GM12878 (cell line): ENCODE measurements around the gene MYO1C. TPM values are rescaled to one million over a fixed set of nuclear protein-coding genes. Genes with fewer than 3 reads are reported as not detected.
A peak's percentile ranks its signal among the peaks of the same experiment; 100 is the strongest.

ENCODE experiments used
- ATAC-seq: fragments of 200-7000 bp; cut with Tn5 transposase; 3 replicates; pipeline ENCODE4 v1.9.1; 2020; ENCODE audit warnings: mild to moderate bottlenecking, moderate library complexity
- BruUV-seq: library from RNA; stranded (reverse); fragments of 400-500 nt; replicated peaks from 2 replicates; lab custom pipeline; 2021; lab: Mats Ljungman, UMichigan
- CTCF ChIA-PET: fragments of 300-600 bp; sonication (Branson Sonifier 250); formaldehyde crosslinking; extraction: SDS; loops from one replicate; lab custom pipeline; 2021; ENCODE audit warnings: inconsistent platforms; lab: Yijun Ruan, JAX
- POLR2A ChIA-PET: fragments of 350-600 bp; formaldehyde crosslinking; extraction: SDS; loops from one replicate; lab custom pipeline; 2021; ENCODE audit warnings: inconsistent platforms; lab: Charles Lee
- RAD21 ChIA-PET: fragments of 300-600 bp; sonication (Branson Sonifier 250); formaldehyde crosslinking; loops from one replicate; lab custom pipeline; 2023; ENCODE audit warnings: antibody characterized with exemption; ENCODE audit not compliant: unreplicated experiment; lab: Charles Lee
- SMC1A ChIA-PET: fragments of 300-600 bp; sonication (Branson Sonifier 250); formaldehyde crosslinking; loops from one replicate; lab custom pipeline; 2023; ENCODE audit not compliant: unreplicated experiment, uncharacterized antibody; lab: Charles Lee
- DNase-seq: peaks from one replicate; pipeline ENCODE4 v3.0.0-alpha.2; 2011; ENCODE audit warnings: low read depth, low spot score
- FAIRE-seq: peaks from 3 replicates; lab custom pipeline; 2011; peaks lifted over from hg19 to GRCh38; lab: Jason Lieb, UNC
- H2AFZ ChIP-seq: 2 replicates; pipeline ENCODE4 v1.6.0; 2011; ENCODE audit warnings: low read depth, low read length, control low read depth; ENCODE audit not compliant: control insufficient read depth
- H3K27ac ChIP-seq: 2 replicates; pipeline ENCODE4 v1.5.1; 2011; ENCODE audit warnings: control low read depth; ENCODE audit not compliant: control insufficient read depth, insufficient read depth
- H3K27me3 ChIP-seq, 2 experiments: replicated peaks in 1 of 2; 2 replicates each; pipeline versions ENCODE4 v1.6.0 to v1.6.1; 2011; ENCODE audit warnings: low read length in 1 of 2; ENCODE audit not compliant: control insufficient read depth in 2 of 2, insufficient read depth in 2 of 2
- H3K36me3 ChIP-seq, 2 experiments: 2 replicates each; pipeline ENCODE4 v1.5.1; 2011; ENCODE audit warnings: low read length in 1 of 2; ENCODE audit not compliant: control insufficient read depth in 2 of 2, insufficient read depth in 2 of 2
- H3K4me1 ChIP-seq: 2 replicates; pipeline ENCODE4 v1.6.1; 2011; ENCODE audit warnings: mild to moderate bottlenecking, low read length, moderate library complexity, mixed read lengths; ENCODE audit not compliant: control insufficient read depth, insufficient read depth
- H3K4me2 ChIP-seq: 2 replicates; pipeline ENCODE4 v1.6.0; 2011; ENCODE audit warnings: control low read depth; ENCODE audit not compliant: control insufficient read depth, insufficient read depth
- H3K4me3 ChIP-seq: fragments of 200-600 bp; sonication (generic); 2 replicates; pipeline ENCODE4 v1.5.1; 2016
- H3K79me2 ChIP-seq: 2 replicates; pipeline ENCODE4 v1.6.0; 2011; ENCODE audit warnings: low read length; ENCODE audit not compliant: control insufficient read depth, insufficient read depth
- H3K9ac ChIP-seq: 2 replicates; pipeline ENCODE4 v1.8.0; 2011; ENCODE audit warnings: low read length, control low read depth, mixed read lengths; ENCODE audit not compliant: control insufficient read depth, insufficient read depth
- H3K9me3 ChIP-seq: replicated peaks from 3 replicates; pipeline ENCODE4 v1.5.1; 2011; ENCODE audit warnings: mild to moderate bottlenecking, low read length; ENCODE audit not compliant: control insufficient read depth, insufficient read depth
- H4K20me1 ChIP-seq: 2 replicates; pipeline ENCODE4 v1.6.0; 2011; ENCODE audit not compliant: control insufficient read depth, insufficient read depth
- FOXM1 ChIP-seq: IDR thresholded peaks from 2 replicates; pipeline ENCODE4 v1.6.1; 2012; ENCODE audit warnings: low read depth, mild to moderate bottlenecking, inconsistent platforms, low read length, moderate library complexity
- MYB ChIP-seq: fragments of 150-350 bp; IDR thresholded peaks from 2 replicates; pipeline ENCODE4 v1.6.1; 2014; ENCODE audit warnings: mild to moderate bottlenecking, low read depth, low read length, borderline replicate concordance
- POLR2A ChIP-seq: IDR thresholded peaks from 2 replicates; pipeline ENCODE4 v1.6.1; 2011; ENCODE audit warnings: low read depth, mild to moderate bottlenecking, low read length
- STAT1 ChIP-seq: fragments of 450-650 bp; conservative IDR thresholded peaks from 2 replicates; pipeline ENCODE4 v1.6.1; 2014; ENCODE audit warnings: antibody characterized with exemption, mild to moderate bottlenecking
- TCF3 ChIP-seq: IDR thresholded peaks from 2 replicates; pipeline ENCODE4 v1.6.1; 2012; ENCODE audit warnings: low read depth, mild to moderate bottlenecking, low read length, borderline replicate concordance; ENCODE audit not compliant: insufficient read depth
- WGBS: methylation state at CpG from one replicate; pipeline ENCODE4 v1.1.6; 2016; ENCODE audit warnings: low lambda C conversion rate; ENCODE audit not compliant: insufficient replicate concordance, insufficient coverage; ENCODE audit errors: missing lambda C conversion rate; 5-methylcytosine and 5-hydroxymethylcytosine counted together
- in situ Hi-C: fragments of 300-500 bp; cut with MboI; formaldehyde crosslinking; loops from 9 replicates; pipeline ENCODE4 v1.14.3; 2018; ENCODE audit warnings: mixed read lengths
- intact Hi-C: fragments of 100-400 bp; cut with micrococcal nuclease; formaldehyde crosslinking; loops from one replicate; pipeline ENCODE4 v1.14.2; 2022; ENCODE audit not compliant: unreplicated experiment
- polyA plus RNA-seq, 11 experiments: library from polyadenylated mRNA; depleted of rRNA in 4 of 11; unstranded in 6 of 11; stranded (reverse) in 5 of 11; fragments of >200 nt; fragmentation: Nextera tagmentation in 4 of 11; fragmentation: Illumina TruSeq in 1 of 11; extraction: Ambion mirVana in 4 of 11; extraction: Trizol in 1 of 11; gene quantifications; 1 replicate in 1 of 11; 2 replicates in 10 of 11; pipeline versions ENCODE4 v1.2.1 to v1.2.3, GENCODE V29; 2011 to 2016; ENCODE audit warnings: inconsistent platforms in 2 of 11, missing spikeins in 2 of 11, low read depth in 1 of 11
- total RNA-seq, 4 experiments: library from RNA; depleted of rRNA in 3 of 4; stranded (reverse); fragments of >200 nt in 3 of 4; fragmentation: Illumina TruSeq in 1 of 4; extraction: Trizol in 1 of 4; gene quantifications; 2 replicates each; pipeline versions ENCODE4 v1.2.1 to v1.2.3, GENCODE V29; 2013 to 2021

MYO1C gene
- total and polyA plus RNA-seq, 10 of the 15 experiments (the other 5 are each of a cell fraction or from before 2014, with no cell fraction given): 1.2 to 92.0 (median 36.6) TPM

- Histone ChIP-seq H3K4me2 (no peak overlapping the region), H3K9me3 (no peaks in the 10 kb centered on the region), H4K20me1 (no peaks in the 10 kb centered on the region), H3K4me1 (no peaks in the 10 kb centered on the region), H3K79me2 (no peaks in the 10 kb centered on the region), H3K4me3 (no peak overlapping the region), H3K9ac (no peak overlapping the region), H3K27me3 (no peaks in the 10 kb centered on the region), H3K36me3 (peaks cover 18 to 20% of the 10 kb centered on the region in 2 experiments; a peak in 3 of 4 replicates), H3K27ac (no peak overlapping the region), H2AFZ (no peak overlapping the region)
- ChIA-PET POLR2A (interaction anchor here (0.8 kb wide), 1 partner anchor 17 kb away, joined by 3 read pairs; the partner anchor contains the start of gene INPP5K), SMC1A (interaction anchor here (0.8 to 1.5 kb wide), 5 partner anchors 15 to 168 kb away, joined by 3 to 6 read pairs (median 4); no protein-coding TSS in a partner anchor), CTCF (interaction anchor here (0.5 to 3.2 kb wide), 17 partner anchors 11 to 905 kb away, joined by 3 to 22 read pairs (median 4); partner anchors contain the start of genes CRK, INPP5K and SLC43A2), RAD21 (interaction anchor here (1.0 to 1.8 kb wide), 7 partner anchors 17 to 270 kb away, joined by 3 to 12 read pairs (median 4); partner anchors contain the start of gene INPP5K)
- in situ Hi-C loops: no loop called here
- 94% methylated on average over 24 of the region's 24 CpGs for WGBS
- BruUV-seq: no TSS peak
- no peak for ATAC-seq
- intact Hi-C loops: no loop called here
- no peak for DNase-seq
- FAIRE-seq: no peak
- no peak for TF ChIP-seq TCF3
- TF ChIP-seq FOXM1: no peak
- TF ChIP-seq STAT1: no peak
- TF ChIP-seq POLR2A: peak; percentile 7; the same call in 1 of the 2 replicates
- no peak for TF ChIP-seq MYB
Measured at GRCh38 chr17:1533661-1534325, 41.3 kb upstream of the MYO1C start.
